BE2C (cell line): ENCODE data around the gene TMEM120B.
A peak's percentile ranks its signal among the peaks of the same experiment; 100 is the strongest.
"Not testable (repeated sequence)": the region's sequence is repeated elsewhere in the genome, so short reads cannot be mapped to it uniquely, and the experiment has no call there.

ENCODE experiments used
- DNase-seq: peaks from one replicate; pipeline ENCODE4 v3.0.0-alpha.2; 2020
- H3K27me3 ChIP-seq: fragments of 250-450 bp; sonication (Bioruptor Pico); 2 replicates; pipeline ENCODE4 v1.5.1; 2020; ENCODE audit warnings: mild to moderate bottlenecking
- H3K36me3 ChIP-seq: fragments of 250-450 bp; sonication (Bioruptor Pico); 2 replicates; pipeline ENCODE4 v1.5.1; 2020; ENCODE audit warnings: mild to moderate bottlenecking
- H3K4me1 ChIP-seq: fragments of 250-450 bp; sonication (Bioruptor Pico); 2 replicates; pipeline ENCODE4 v1.5.1; 2020
- H3K4me3 ChIP-seq: 2 replicates; pipeline ENCODE4 v1.5.1; 2011; ENCODE audit warnings: low read depth, low read length
- H3K9me3 ChIP-seq: fragments of 250-450 bp; sonication (Bioruptor Pico); 2 replicates; pipeline ENCODE4 v1.5.1; 2020
- TF ChIP-seq, protein P1 (sequence below): IDR thresholded peaks from 2 replicates; pipeline ENCODE4 v1.5.1; 2012; ENCODE audit warnings: mild to moderate bottlenecking, low read depth, low read length

The TMEM120B gene

DNA sequence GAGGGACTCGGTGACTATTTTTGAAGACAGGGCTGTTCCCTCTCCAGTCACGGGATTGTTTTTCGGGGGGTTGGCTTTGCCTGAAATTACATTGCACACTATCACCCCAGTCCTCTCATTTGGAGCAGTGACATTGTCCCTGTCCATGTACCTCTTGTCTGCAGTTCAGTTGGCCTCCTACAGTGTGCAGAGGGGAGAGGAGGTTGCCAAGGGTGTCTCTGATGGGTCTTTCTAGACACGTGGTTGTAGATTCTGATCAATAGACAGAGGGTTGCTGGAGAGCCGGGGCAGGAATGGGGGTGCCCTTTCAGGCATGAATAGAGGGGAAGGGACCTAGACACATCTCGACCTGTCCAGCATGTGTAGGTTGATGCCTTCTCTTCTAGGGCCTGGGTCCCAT, 1.2 kb downstream of the TMEM120B start:
- no peaks in the 10 kb centered on the region for H3K27me3 ChIP-seq
- TF ChIP-seq, protein P1, sequence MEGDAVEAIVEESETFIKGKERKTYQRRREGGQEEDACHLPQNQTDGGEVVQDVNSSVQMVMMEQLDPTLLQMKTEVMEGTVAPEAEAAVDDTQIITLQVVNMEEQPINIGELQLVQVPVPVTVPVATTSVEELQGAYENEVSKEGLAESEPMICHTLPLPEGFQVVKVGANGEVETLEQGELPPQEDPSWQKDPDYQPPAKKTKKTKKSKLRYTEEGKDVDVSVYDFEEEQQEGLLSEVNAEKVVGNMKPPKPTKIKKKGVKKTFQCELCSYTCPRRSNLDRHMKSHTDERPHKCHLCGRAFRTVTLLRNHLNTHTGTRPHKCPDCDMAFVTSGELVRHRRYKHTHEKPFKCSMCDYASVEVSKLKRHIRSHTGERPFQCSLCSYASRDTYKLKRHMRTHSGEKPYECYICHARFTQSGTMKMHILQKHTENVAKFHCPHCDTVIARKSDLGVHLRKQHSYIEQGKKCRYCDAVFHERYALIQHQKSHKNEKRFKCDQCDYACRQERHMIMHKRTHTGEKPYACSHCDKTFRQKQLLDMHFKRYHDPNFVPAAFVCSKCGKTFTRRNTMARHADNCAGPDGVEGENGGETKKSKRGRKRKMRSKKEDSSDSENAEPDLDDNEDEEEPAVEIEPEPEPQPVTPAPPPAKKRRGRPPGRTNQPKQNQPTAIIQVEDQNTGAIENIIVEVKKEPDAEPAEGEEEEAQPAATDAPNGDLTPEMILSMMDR, result no peak
- no peak for DNase-seq
- peak overlapping the region; percentile 93 for H3K4me3 ChIP-seq
- peaks cover 3% of the 10 kb centered on the region; the same call in 1 of the 2 replicates for H3K4me1 ChIP-seq
- no peaks in the 10 kb centered on the region for H3K9me3 ChIP-seq
- peaks cover 8% of the 10 kb centered on the region for H3K36me3 ChIP-seq

DNA sequence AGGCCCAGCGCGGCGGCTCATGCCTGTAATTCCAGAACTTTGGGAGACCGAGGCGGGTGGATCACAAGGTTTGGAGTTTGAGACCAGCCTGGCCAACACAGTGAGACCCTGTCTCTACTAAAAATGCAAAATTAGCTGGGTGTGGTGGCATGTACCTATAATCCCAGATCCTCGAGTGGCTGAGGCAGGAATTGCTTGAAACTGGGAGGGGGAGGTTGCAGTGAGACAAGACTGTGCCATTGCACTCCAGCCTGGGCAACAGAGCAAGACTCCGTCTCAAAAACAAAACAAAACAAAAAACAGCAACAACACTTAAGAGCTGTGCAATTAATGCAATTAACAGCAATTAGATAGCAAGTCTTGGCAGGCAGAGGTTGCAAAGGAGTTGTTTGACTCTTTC, 2.5 kb downstream of the TMEM120B start:
- DNase-seq, H3K4me1 ChIP-seq, H3K27me3 ChIP-seq, H3K4me3 ChIP-seq, H3K9me3 ChIP-seq, H3K36me3 ChIP-seq: not testable (repeated sequence)

DNA sequence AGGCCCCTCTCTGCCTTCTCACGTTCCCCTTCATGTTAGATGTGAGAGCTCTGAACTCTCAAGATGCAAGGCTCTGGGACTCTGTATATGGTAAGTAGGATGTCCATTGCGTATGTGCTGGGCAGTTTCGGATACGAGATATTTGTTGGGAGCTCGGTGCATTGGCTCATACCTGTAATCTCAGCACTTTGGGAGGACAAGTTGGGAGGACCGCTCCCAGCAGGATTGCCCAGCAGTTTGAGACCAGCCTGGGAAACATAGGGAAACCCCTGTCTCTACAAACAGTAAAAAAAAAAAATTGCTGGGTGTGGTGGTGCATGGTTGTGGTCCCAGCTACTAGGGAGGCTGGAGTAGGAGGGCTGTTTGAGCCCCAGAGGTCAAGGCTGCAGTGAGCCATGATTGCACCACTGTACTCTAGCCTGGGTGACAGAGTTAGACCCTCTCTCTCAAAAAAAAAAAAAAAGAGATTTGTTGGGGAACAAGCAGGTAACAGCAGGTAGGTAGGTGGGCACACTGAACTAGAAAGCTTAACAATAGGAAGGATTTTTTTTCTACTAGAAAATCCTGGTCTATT, 3.4 kb downstream of the TMEM120B start:
- H3K4me1 ChIP-seq, result peaks cover 3% of the 10 kb centered on the region; the same call in 1 of the 2 replicates
- DNase-seq, result no peak
- no peak overlapping the region for H3K4me3 ChIP-seq
- H3K9me3 ChIP-seq, result no peaks in the 10 kb centered on the region
- no peaks in the 10 kb centered on the region for H3K27me3 ChIP-seq
- TF ChIP-seq, protein P1, result no peak
- peaks cover 11% of the 10 kb centered on the region for H3K36me3 ChIP-seq

DNA sequence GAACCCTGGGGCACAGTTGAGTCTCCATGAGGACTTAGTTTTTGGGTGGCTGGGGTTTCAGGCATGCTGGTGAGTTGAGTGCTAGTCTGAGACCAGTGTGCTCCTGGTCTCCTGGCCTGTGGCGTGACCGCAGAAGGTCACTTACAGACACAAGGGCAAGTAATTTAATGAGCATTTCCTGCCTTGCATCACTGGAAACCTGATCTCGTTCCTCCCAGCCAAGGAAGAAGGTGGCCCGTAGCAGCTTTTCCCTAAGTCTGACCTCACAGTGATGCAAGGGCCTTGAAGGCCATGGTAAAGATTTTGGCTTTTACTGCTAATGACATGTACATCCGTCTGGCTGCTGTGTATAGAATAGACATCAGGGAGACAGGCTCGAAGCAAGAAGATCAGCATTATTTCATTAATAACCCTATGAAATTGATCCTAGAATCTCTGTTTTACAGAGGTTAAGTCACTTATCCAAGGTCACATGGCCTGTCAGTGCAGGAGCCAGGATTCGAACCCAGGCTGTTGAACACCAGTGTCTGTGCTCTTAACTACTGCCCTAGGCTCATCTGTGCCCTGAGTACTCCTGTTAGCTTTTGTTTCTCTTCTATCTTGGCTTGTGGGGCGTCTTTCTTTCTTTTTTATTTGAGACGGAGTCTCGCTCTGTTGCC, 4.6 kb downstream of the TMEM120B start:
- Histone ChIP-seq H3K9me3 (no peaks in the 10 kb centered on the region), H3K27me3 (no peaks in the 10 kb centered on the region), H3K36me3 (peaks cover 12% of the 10 kb centered on the region), H3K4me1 (peaks cover 3% of the 10 kb centered on the region; the same call in 1 of the 2 replicates), H3K4me3 (no peak overlapping the region)
- DNase-seq, result no peak
- TF ChIP-seq, protein P1, result no peak

DNA sequence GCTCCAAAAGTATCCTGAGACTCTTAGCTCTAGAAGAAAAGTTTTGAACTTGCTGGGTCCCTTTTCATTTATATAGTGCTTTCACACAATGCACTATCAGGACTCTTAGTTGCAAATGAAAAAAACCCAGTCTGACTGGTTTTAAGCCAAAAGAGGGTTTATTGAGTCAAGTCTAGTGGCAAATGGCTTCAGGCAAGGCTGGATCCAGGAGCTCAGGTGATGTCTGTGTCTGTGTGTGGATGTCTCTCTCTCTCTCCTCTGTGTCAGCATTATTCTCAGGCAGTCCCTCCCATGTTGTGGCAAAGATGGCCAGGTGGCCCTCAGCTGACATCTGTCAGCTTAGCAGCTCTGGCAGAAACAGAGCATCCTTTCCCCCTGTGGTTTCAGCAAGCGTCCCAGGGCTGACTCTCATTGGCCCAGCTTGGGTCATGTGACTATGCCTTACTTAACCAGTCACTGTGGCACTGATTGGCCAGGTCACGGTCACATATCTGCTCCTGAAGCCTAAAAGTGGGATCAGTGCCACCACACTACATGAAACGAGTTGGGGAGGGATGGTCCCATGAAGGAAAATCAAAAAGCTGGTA, 6.2 kb downstream of the TMEM120B start:
- DNase-seq, result peak; percentile 72
- Histone ChIP-seq H3K4me1 (peaks cover under 1% of the 10 kb centered on the region; the same call in 1 of the 2 replicates), H3K36me3 (peaks cover 20% of the 10 kb centered on the region)

DNA sequence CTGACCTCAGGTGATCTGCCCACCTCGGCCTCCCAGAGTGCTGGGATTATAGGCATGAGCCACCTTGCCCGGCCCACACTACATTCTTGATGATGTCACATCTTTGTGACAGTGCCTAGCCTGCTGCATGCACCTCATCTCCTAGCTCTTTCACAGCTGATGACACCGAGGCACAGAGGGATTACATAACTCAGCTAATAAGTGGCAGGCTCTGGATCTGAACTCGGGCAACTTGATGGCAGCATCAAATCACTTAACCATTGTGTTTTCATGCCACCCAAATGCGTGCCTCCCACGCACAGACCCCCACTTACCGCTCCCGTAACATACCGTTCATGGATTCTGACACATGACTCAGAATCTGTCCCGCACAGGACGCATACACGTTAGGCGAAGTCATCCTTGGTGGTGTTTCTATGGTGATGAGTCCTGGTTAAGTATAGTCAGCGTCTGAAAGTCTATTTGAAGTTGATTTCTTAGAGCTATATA, 7.4 kb downstream of the TMEM120B start:
- Histone ChIP-seq H3K36me3 (peaks cover 24% of the 10 kb centered on the region), H3K4me3 (no peak overlapping the region), H3K9me3 (no peaks in the 10 kb centered on the region), H3K27me3 (no peaks in the 10 kb centered on the region), H3K4me1 (no peaks in the 10 kb centered on the region)
- no peak for DNase-seq
- TF ChIP-seq, protein P1, result no peak

More for the DNA sequence above, 6.2 kb downstream of the TMEM120B start:
- H3K27me3 ChIP-seq, result no peaks in the 10 kb centered on the region
- no peak overlapping the region for H3K4me3 ChIP-seq
- TF ChIP-seq, protein P1, result no peak
- H3K9me3 ChIP-seq, result no peaks in the 10 kb centered on the region
